Stimulated activated CD4-positive, alpha-beta T cell treated with anti-CD3 and anti-CD28 coated beads, Interleukin-4, amount 100 ng/mL, for 4 hours (primary cell): Measurements from ENCODE around the gene TMSB10.

ENCODE experiments used
- DNase-seq, 2 experiments: peaks; one replicate each; pipeline ENCODE4 v3.0.0-alpha.2; 2020

TMSB10 gene

GRCh38 chr2:84880645-84881521, 24.6 kb upstream of the TMSB10 start, which contains the start of gene TRABD2A:
Gene TRABD2A, minus strand, starts transcription at chr2:84881084. Its CDS starts 45 bp downstream, at chr2:84881039.
- peak; percentile 49 to 53 for DNase-seq

- peak; percentile 79 to 83 for DNase-seq
These were observed 23.7 kb upstream of the TMSB10 start for GRCh38 chr2:84881581-84882413.

GRCh38 chr2:84882414-84882738, 23.1 kb upstream of the TMSB10 start:
- DNase-seq = no peak

GRCh38 chr2:84882775-84883550, 22.5 kb upstream of the TMSB10 start:
- DNase-seq = no peak

- no peak for DNase-seq
These were observed 21.0 kb upstream of the TMSB10 start for GRCh38 chr2:84884449-84884848.

- DNase-seq = no peak
These were observed 20.3 kb upstream of the TMSB10 start for GRCh38 chr2:84885111-84885510.

GRCh38 chr2:84886791-84887190, 18.7 kb upstream of the TMSB10 start:
- DNase-seq = no peak

DNA sequence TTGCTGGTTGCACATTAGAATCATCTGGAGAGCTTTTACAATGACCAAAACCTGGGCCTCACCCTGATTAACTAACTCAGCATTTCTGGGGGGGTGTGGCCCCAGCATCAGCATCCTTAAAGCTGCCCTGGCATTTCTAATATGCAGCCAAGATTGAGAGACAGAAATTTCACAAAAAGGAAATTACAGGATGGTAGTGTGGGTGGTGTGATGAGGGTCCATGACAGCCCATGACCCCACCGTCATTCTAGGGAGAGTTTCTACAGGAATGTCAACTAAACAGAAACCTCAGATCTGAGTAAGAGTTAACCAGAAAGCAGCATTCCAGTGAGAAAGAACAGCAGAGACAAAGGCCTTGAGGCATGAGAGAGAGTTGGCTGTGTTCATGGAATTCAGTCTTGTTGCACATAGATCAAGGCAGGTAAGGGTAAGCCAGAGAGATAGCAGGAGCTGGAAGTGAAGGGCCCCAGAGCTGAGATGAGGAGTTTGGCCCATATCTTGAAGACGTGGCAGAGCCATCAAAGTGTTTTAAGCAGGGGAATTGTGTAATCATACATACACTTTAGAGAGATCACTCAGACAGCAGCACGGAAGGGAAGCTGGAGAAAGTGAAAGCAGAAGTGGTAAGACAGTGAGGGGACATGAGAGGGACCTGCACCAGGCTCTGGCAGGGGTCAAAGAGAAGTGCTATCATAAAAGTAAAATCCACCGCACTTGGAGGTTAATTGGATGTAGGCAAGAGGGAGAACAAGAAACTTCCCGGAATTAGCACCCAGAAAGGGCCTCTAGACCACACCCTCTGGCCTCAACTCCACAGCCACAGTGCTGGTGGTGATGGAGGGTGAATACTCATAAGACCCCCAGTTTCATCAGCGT, 16.8 kb upstream of the TMSB10 start:
- peak; percentile 28 to 66 for DNase-seq

DNA sequence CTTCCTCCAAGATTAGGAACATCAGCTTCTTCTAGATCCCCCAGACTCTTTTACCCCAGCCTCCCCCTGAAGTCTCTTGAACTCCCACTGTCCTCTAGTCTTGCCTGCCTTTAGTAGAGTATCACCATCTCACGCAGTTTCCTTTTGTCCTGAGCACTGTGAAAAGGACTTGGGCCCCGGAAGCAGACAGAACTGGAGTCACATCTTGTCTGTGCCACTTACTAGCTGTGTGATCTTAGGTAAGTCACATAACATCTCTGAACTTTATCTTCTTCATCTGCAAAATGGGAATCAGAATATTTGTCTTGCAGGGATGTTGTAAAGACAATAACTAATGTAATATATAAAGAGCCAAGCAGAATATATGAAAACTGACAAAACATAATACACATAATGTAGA, 16.1 kb upstream of the TMSB10 start:
- no peak for DNase-seq

DNA sequence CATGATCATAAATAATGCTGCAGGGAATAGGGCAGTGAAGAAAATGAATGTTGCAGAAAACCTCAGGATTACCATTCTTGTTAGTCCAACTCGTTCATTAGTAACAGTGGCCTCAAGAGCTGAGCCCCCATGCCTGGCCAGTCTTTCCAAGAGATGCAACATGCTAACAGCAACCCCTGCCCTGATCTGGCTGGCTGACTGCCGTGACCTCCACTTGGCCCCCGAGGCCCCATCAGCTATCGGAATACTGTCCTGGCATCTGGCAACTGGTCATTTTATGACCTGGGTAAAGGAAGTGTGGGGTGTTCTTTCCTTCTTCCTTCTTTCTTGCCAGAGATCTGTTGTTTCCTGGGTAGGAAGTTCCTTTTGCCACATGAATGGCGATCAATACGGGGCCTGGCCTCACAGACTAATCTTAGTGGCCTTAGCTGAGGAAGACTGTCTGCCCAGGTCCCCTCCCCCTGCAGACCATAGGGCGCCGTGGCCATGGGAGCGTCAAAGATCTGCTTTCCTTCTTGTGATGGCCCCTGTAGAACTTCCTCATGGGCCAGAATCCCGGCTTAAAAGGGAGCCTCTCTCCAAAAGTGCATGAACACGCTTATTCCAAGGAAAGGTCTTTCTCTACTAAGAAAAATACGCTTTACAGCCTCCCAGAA, 14.0 kb upstream of the TMSB10 start:
- DNase-seq = no peak

- DNase-seq = no peak
These were observed 11.3 kb upstream of the TMSB10 start for GRCh38 chr2:84894131-84894586.

- no peak for DNase-seq
These were observed 10.5 kb upstream of the TMSB10 start for GRCh38 chr2:84894758-84895520.

GRCh38 chr2:84896567-84896966, 8.9 kb upstream of the TMSB10 start:
- no peak for DNase-seq

- DNase-seq = no peak
These were observed 7.7 kb upstream of the TMSB10 start for GRCh38 chr2:84897773-84898172.

DNA sequence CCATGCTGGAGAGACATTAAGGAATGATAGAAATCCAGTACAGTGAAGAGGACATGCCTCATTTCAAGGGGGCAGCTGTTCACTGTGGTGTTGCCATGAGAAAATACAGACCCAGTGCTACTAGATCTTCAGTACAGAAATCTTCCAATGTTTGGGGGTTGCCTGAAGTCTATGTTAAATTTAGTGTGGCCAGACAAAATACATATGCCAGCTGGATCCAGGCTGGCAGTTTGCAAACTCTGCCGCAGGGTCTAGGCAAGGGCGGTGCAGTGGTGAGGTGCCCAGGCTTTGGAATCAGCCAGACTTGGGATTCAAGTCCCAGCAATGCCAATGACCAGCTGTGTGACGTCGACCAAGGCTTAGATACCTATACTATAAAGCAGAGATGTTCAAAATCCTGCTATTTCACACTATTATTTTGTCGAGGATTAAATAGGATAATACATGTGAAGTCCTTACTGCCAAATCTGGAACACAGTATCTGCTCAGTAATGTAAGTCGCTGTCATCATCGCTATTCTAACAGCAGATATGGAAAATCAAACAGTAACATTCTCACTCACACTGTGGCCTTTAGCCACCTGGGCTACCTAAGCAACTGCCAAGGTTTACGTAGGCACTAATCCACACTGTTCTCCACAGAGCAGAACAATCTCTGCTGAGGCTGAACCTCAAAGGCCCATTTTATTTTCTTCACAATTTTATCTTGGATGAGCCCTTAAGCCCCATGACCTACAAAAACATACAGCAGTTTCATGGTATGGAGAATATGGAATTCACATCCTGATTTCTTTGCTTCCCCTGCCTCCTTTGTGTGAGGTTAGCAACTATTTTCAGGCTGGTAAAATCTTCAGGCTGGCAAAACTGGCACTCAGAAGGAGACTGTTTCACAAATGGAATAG, 5.9 kb upstream of the TMSB10 start:
- DNase-seq = no peak

DNA sequence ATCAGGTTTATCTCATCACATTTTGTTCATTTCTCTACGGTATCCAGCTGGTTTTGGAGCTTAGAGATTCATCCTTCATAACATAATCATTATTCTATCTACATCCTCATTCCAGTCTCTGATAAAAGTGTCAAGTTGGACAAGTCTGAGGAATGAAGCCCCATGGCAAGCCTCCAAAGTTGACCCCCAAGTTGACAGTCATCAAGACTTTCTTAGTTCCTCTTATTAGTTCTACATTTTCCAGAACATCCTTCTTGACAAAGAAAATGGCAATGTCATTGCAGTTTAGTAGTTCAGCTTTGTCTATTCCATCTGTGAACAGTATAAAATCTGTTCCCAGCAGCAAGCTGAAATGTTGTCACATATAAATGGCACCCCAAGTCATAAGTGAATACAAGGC, 4.5 kb upstream of the TMSB10 start:
- no peak for DNase-seq

DNA sequence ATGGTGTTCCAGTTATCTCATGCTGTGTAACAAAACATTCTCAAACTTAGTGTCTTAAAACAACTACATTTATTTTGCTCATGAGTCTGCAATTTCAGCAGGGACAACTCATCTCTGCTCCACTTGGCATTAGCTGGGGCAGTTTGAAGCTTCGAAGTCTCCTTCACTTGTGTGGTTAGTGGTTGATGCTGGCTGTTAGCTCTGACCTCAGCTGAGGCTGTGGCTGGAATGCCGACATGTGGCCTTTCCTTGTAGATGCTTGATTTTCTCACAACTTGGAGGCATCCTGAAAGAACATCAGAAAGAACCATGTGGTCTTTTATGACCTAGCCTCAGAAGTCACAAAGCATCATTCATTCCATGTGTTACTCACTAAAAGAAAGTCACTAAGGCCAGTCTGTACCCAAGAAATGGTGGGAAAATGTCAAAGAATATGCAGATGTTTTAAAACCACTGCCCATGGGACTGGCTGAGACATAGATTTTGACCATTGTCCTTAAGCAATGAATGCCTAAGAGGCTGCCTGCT, 3.8 kb upstream of the TMSB10 start:
- no peak for DNase-seq

- DNase-seq = no peak
These were observed 2.9 kb upstream of the TMSB10 start for GRCh38 chr2:84902526-84902925.

GRCh38 chr2:84904151-84904550, 1.3 kb upstream of the TMSB10 start:
- DNase-seq = no peak
